Body of pancreas (tissue), 4 donors: ENCODE measurements around the gene EPN1. TPM values are rescaled to one million over a fixed set of nuclear protein-coding genes. Genes with fewer than 3 reads are reported as not detected.

Experiments
- ATAC-seq: fragments of 150-250 bp; one replicate; pipeline ENCODE4 v1.9.1; 2016
- DNase-seq, 4 donors: peaks; one replicate each; pipeline ENCODE4 v3.0.0-alpha.2; 2019
- H3K27ac ChIP-seq, 4 donors: fragments of 200-600 bp; sonication (generic); 1 replicate in 3 of 4; 2 replicates in 1 of 4; pipeline versions ENCODE4 v1.5.1 to v1.6.1; 2016 to 2019; ENCODE audit warnings: mild to moderate bottlenecking in 1 of 4, mixed read lengths in 1 of 4, moderate library complexity in 1 of 4
- H3K27me3 ChIP-seq, 2 donors: fragments of 200-600 bp; sonication (generic); one replicate each; pipeline ENCODE4 v1.6.0; 2016; ENCODE audit warnings: mild to moderate bottlenecking in 1 of 2
- H3K36me3 ChIP-seq, 2 donors: fragments of 200-600 bp; sonication (generic); replicated peaks in 1 of 2; 2 replicates each; pipeline ENCODE4 v1.5.1; 2016; ENCODE audit warnings: low read depth in 2 of 2; ENCODE audit not compliant: insufficient read depth in 1 of 2
- H3K4me1 ChIP-seq: fragments of 200-600 bp; sonication (generic); one replicate; pipeline ENCODE4 v1.6.0; 2016
- H3K4me3 ChIP-seq, 2 donors: fragments of 200-600 bp; sonication (generic); 1 replicate in 1 of 2; 2 replicates in 1 of 2; pipeline ENCODE4 v1.5.1; 2016 to 2019
- H3K9me3 ChIP-seq, 3 donors: fragments of 200-600 bp; sonication (generic); 1 replicate in 2 of 3; 2 replicates in 1 of 3; pipeline ENCODE4 v1.5.1; 2016
- POLR2A ChIP-seq, 3 donors: fragments of 450-650 bp; IDR thresholded peaks; one replicate each; pipeline ENCODE4 v1.6.1; 2016; ENCODE audit warnings: antibody characterized with exemption in 3 of 3, mild to moderate bottlenecking in 2 of 3
- WGBS, 2 donors: methylation state at CpG; one replicate each; pipeline ENCODE4 v1.1.5; 2017; 5-methylcytosine and 5-hydroxymethylcytosine counted together
- intact Hi-C: fragments of 100-400 bp; cut with DNase I; formaldehyde crosslinking; loops from one replicate; pipeline ENCODE4 v1.15.1; 2023
- total RNA-seq, 2 donors: library from RNA; depleted of rRNA; stranded (reverse); fragments of >200 nt; gene quantifications; one replicate each; pipeline ENCODE4 v1.1.0, GENCODE V29; 2016
- TF ChIP-seq, protein P1 (sequence below), 7 experiments: fragments of 450-650 bp in 4 of 7; fragments of 200-600 bp in 3 of 7; sonication (generic) in 3 of 7; IDR thresholded peaks; one replicate each; pipeline ENCODE4 v1.5.1; 2016 to 2019; ENCODE audit warnings: antibody characterized with exemption in 7 of 7

EPN1 gene
- total RNA-seq, 2 donors from 2014 or later, result 52.1 to 52.4 TPM

DNA sequence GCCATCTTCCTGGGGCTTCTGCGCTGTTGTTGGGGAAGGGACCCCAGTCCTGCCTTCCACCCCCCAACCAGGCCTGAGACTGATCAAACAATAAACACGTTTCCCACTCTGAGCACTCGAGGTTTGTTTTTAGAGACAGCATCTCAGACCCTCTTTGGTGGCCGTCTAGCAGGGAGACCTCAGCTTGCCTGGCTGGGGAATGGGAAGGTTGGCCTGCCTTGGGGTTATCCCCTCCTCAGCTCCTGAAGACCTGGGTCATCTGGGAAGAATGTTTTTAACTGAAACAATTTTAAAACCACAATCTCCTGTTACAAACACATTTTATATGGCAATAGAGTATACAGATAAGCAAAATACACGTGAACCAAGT, 29.5 kb upstream of the EPN1 start:
- no peaks in the 10 kb centered on the region for H3K27me3 ChIP-seq
- H3K4me3 ChIP-seq, result no peak overlapping the region
- H3K36me3 ChIP-seq, result no peaks in the 10 kb centered on the region
- H3K4me1 ChIP-seq, result peaks cover 61% of the 10 kb centered on the region
- no peak for TF ChIP-seq POLR2A (IDR thresholded peaks at IDR 0.05)
- TF ChIP-seq, protein P1, sequence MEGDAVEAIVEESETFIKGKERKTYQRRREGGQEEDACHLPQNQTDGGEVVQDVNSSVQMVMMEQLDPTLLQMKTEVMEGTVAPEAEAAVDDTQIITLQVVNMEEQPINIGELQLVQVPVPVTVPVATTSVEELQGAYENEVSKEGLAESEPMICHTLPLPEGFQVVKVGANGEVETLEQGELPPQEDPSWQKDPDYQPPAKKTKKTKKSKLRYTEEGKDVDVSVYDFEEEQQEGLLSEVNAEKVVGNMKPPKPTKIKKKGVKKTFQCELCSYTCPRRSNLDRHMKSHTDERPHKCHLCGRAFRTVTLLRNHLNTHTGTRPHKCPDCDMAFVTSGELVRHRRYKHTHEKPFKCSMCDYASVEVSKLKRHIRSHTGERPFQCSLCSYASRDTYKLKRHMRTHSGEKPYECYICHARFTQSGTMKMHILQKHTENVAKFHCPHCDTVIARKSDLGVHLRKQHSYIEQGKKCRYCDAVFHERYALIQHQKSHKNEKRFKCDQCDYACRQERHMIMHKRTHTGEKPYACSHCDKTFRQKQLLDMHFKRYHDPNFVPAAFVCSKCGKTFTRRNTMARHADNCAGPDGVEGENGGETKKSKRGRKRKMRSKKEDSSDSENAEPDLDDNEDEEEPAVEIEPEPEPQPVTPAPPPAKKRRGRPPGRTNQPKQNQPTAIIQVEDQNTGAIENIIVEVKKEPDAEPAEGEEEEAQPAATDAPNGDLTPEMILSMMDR (IDR thresholded peaks at IDR 0.05), result no peak
- no peak for DNase-seq
- H3K27ac ChIP-seq, result no peak overlapping the region
- ATAC-seq, result no peak
- intact Hi-C loops, result no loop called here
- no peaks in the 10 kb centered on the region for H3K9me3 ChIP-seq
- WGBS, 2 donors, result 51 to 61% methylated on average over 5 of the region's 5 CpGs

DNA sequence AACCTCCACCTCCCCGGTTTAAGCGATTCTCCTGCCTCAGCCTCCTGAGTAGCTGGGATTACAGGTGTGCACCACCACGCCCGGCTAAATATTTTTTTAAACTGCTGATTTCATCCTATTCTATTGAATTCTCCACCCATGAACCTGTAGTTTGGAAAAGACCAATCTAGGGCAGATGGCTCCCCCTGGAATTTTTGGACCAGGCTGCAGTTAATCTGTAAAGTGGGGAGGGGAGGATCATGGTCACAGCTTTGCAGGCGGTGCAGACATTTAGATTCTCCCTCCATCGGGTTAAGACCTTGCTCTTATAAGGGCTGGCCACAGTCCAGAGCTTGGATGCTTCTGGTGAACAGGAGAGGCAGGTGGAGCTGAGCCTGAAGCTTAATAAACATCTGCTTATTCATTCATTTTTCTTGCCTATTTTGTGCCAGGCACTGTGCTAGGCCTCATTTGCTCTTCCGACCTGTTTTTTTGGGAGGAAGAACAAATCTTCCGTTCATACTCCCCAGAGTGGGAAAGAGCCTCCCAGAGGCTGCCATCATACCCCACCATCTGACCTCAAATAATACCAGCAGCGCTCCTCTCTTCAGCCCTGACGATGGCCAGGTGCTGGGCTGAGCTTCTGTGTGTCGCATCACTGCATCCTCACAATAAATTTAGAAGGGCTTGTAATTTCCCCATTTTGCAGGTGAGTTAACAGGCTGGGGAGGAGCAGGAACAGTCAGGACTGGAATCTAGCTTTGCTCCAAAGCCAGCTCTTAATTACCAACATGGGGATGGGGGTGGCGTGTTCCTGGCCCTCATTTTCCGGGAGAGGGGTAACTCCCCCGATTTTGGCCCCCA, 27.9 kb upstream of the EPN1 start:
- WGBS, 2 donors, result 29 to 39% methylated on average over 14 of the region's 14 CpGs
- Histone ChIP-seq H3K4me1 (peaks cover 51% of the 10 kb centered on the region), H3K9me3 (no peaks in the 10 kb centered on the region), H3K36me3 (no peaks in the 10 kb centered on the region), H3K27ac (peak overlapping the region; percentile 34 to 79 (median 75)), H3K27me3 (no peaks in the 10 kb centered on the region), H3K4me3 (no peak overlapping the region)
- no peak for ATAC-seq
- intact Hi-C loops, result no loop called here
- DNase-seq, result peak in 1 of 4 donors; percentile 35
- TF ChIP-seq POLR2A (IDR thresholded peaks at IDR 0.05), result no peak
- TF ChIP-seq, protein P1 (IDR thresholded peaks at IDR 0.05), result no peak

DNA sequence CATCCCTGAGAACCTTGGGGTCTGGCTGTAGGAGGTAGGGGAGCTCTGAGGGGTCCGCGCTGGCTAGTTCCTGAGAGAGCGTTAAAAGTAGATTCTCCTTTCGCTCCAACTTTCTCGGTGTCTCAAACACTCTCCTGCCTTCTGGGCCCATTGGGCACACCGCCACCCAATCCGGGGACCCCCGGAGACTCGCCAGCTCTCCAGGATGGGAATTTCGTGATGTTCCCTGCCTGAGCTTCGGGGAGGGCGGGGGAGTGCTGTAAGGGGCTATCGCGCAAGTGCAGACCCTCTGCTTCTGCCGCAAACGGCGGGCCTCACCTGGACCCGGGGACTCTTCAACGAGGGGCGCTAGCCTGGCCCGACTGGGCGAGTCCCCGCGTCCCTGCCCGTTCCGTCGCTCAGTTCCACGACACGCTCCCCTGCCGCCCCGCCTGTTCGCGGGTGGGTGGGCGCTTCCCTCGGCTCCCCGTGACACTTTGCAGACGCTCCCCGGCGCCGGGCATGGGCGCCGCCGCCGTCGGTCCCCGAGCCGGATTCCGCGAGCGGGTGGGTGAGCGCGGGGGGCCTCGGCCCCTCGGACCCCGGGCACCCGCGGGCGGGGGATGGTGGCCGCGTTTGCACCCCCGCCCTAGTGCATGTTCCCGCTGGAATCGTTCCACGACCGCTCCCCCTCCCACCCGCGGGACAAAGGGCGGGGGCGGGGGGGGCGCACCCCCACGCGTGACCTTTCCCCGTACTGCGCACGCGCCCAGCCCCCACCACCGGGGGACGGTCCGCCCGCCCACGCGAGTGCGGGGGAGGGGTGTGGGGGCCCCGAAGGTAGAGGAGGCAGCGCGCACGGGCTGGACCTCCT, 27.1 kb upstream of the EPN1 start, which contains the start of gene CCDC106:
TSS of gene CCDC106 (plus strand) at position 481 of the 853 bp plus-strand sequence. CDS start 835 bp downstream, outside the sequence.
- H3K4me3 ChIP-seq, result peak within 1 kb of the TSS; percentile 69 to 90
- ATAC-seq (peak; percentile 68), DNase-seq (peak; percentile 68 to 70 (median 69))
- peaks cover 45% of the 10 kb centered on the region for H3K4me1 ChIP-seq
- H3K27me3 ChIP-seq, result no peaks in the 10 kb centered on the region
- H3K36me3 ChIP-seq, result no peaks in the 10 kb centered on the region
- no peaks in the 10 kb centered on the region for H3K9me3 ChIP-seq
- TF ChIP-seq, protein P1 (IDR thresholded peaks at IDR 0.05), result peak in 1 of 7 experiments; percentile 4
- peak in 1 of 3 donors; percentile 25 for TF ChIP-seq POLR2A (IDR thresholded peaks at IDR 0.05)
- H3K27ac ChIP-seq, result peak within 1 kb of the TSS; percentile 34 to 79 (median 75)
- intact Hi-C loops, result no loop called here
- WGBS, 2 donors, result 0% methylated on average over 8 to 77 of the region's 87 CpGs

DNA sequence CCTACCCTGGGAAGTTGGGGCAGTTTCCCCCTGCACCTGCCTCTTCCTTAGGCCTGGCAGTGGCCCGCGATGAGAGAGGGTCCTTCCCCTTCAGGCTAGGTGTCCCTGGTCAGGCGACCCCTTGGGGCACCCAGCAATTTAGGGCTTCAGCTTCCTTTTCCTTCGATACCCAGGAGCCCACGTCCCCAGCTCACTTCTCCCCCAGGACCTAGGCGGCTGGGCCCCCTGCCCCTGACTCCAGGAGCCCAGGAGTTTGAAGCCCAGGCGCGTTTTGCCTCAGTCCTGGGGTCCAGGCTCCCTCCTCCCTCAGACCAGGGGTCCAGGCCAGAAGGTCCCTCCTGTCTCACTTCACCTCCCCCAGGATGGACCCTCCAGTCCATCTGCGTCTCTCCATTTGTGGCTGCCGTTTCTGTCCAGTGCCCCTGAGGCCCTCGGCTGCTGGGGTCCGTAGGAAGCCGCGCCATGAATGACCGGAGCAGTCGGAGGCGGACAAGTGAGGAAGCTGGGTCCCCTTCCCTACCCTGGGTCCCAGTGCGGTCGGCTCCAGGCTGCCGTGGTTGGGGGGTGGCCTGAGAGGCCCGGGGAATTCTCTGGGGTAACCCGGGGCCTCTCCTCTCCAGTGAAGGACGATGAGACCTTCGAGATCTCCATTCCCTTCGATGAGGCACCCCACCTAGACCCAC, 26.3 kb upstream of the EPN1 start:
- 34 to 53% methylated on average over 24 to 25 of the region's 25 CpGs for WGBS, 2 donors
- Histone ChIP-seq H3K4me3 (peak overlapping the region; percentile 69 to 90), H3K36me3 (no peaks in the 10 kb centered on the region), H3K27ac (peak overlapping the region; percentile 34 to 79 (median 75)), H3K27me3 (no peaks in the 10 kb centered on the region), H3K9me3 (no peaks in the 10 kb centered on the region), H3K4me1 (peaks cover 47% of the 10 kb centered on the region)
- intact Hi-C loops, result no loop called here
- ATAC-seq (no peak), DNase-seq (no peak)
- TF ChIP-seq, protein P1 (IDR thresholded peaks at IDR 0.05), result no peak
- no peak for TF ChIP-seq POLR2A (IDR thresholded peaks at IDR 0.05)
